ENCODE results near the gene CELSR2. TPM values are rescaled to one million over a fixed set of nuclear protein-coding genes. Genes with fewer than 3 reads are reported as not detected.

CELSR2 gene
- total and polyA plus RNA-seq, 2 of the 8 experiments (the other 6 are each of a cell fraction or from before 2014, with no cell fraction given): 12.0 to 27.7 TPM

DNA sequence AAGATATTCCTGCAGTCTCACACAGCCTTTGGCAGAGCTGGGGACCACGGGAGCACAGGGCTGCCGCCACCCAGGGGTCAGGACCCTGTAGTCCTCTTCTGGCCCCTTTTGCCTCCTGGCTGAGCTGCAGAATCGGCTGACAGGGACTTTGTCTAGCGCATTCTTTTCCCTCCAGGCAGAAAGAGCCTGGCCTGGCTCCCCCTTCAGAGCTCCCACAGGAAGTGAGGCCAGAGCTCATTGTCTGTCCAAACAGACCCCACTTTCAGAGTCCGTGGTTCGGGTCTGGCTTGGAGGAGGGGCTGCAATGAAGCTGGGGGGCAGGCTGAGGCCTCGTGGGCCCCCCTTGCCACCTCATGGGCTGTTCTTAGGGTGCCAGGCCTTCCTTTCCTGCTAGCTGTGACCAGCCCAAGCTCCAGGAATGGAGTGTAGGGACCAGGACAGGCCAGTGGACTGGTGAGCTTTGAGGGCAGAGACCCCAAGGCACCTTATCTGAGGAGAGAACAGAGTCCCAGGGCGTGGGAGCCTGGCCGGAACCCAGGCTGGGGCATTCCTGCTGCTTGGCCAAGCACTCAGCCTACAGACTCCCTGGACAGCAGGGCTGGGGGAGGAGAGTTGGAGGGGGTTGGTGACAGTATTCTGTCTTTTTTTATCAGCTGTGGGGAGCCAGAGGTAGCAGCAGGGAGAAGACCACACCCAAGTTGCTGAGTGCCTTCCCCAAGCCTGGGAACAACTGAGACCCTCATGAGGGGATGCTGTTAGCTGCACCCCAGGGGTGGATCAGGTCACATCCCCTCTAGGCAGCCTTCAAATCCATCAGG is 4.7 kb downstream of the CELSR2 start:
- H3K79me2 ChIP-seq (ENCODE audit: control insufficient read depth in 1 of 2, insufficient read depth in 2 of 2, low read length in 2 of 2): peaks cover 0 to 35% of the 10 kb centered on the region in 2 experiments; a peak in 1 of 4 replicates
- POLR2A ChIA-PET (ENCODE audit: partially characterized antibody): interaction anchor here (0.7 to 12.2 kb wide), 8 partner anchors 17 to 154 kb away, joined by 3 to 252 read pairs (median 5); partner anchors contain the start of genes PSRC1 and SARS1
- H2BK20ac ChIP-seq (ENCODE audit: low read length): peak overlapping the region; percentile 92
- H2BK12ac ChIP-seq (ENCODE audit: low read depth, low read length): peak overlapping the region; percentile 90; the same call in 1 of the 2 replicates
- H4K91ac ChIP-seq (replicated peaks; ENCODE audit: insufficient read length, low read length): peak overlapping the region; percentile 18
- no peak overlapping the region for H2AFZ ChIP-seq (ENCODE audit: low read length)
- no peaks in the 10 kb centered on the region; a peak in 2 of 4 replicates for H3K9me3 ChIP-seq (ENCODE audit: insufficient read depth in 2 of 2, low read depth in 1 of 2, low read length in 1 of 2)
- no peak overlapping the region for H3K23ac ChIP-seq (ENCODE audit: insufficient read length)
- H3K9ac ChIP-seq (replicated peaks in 1 of 4; ENCODE audit: extremely low read depth in 1 of 4, low read depth in 3 of 4, low read length in 3 of 4): no peak overlapping the region; a peak in 1 of 7 replicates
- peaks cover 3 to 7% of the 10 kb centered on the region in 2 experiments for H4K20me1 ChIP-seq (replicated peaks in 1 of 2; ENCODE audit: control insufficient read depth in 1 of 2, insufficient read depth in 2 of 2, low read length in 2 of 2)
- no peak overlapping the region for H3K56ac ChIP-seq (replicated peaks; ENCODE audit: insufficient read length, low read depth, low read length)
- H2AK5ac ChIP-seq (ENCODE audit: low read depth, low read length): peak overlapping the region; percentile 60; the same call in 1 of the 2 replicates
- H3K4me1 ChIP-seq (replicated peaks in 1 of 4; ENCODE audit: control insufficient read depth in 3 of 4, insufficient read depth in 4 of 4, low read length in 3 of 4): peaks cover 5 to 35% (median 32%) of the 10 kb centered on the region in 4 experiments
- H3K79me1 ChIP-seq (ENCODE audit: low read depth, low read length): peaks cover 13% of the 10 kb centered on the region; the same call in 1 of the 2 replicates
- H4K8ac ChIP-seq (ENCODE audit: extremely low read depth, insufficient read depth, low read length): 0 out of 2 replicates have a peak overlapping the region, but pooled peaks have one; percentile 4
- H2BK5ac ChIP-seq (ENCODE audit: low read depth, low read length): peak overlapping the region; percentile 40; the same call in 1 of the 2 replicates
- DNase-seq (ENCODE audit: low read depth in 1 of 2, low spot score in 2 of 2): no peak
- H3K27me3 ChIP-seq (replicated peaks in 1 of 4; ENCODE audit: control insufficient read depth in 3 of 4, extremely low read depth in 1 of 4, insufficient read depth in 3 of 4, low read length in 3 of 4): peaks cover 0 to 10% (median 8%) of the 10 kb centered on the region in 4 experiments; a peak in 5 of 7 replicates
- 0 out of 2 replicates have a peak overlapping the region, but pooled peaks have one; percentile 43 for H3K27ac ChIP-seq (ENCODE audit: low read depth, low read length)
- H3K36me3 ChIP-seq (ENCODE audit: control insufficient read depth in 2 of 4, insufficient read depth in 4 of 4, low read length in 3 of 4): peaks cover 0 to 9% (median 3%) of the 10 kb centered on the region in 4 experiments; a peak in 4 of 8 replicates
- no peak overlapping the region for H3K14ac ChIP-seq (ENCODE audit: insufficient read length)
- peak overlapping the region; percentile 32; the same call in 1 of the 2 replicates for H2BK15ac ChIP-seq (ENCODE audit: low read length)
- H3K23me2 ChIP-seq (ENCODE audit: low read depth, low read length): peaks cover 3% of the 10 kb centered on the region; the same call in 1 of the 2 replicates
- H2BK120ac ChIP-seq (replicated peaks; ENCODE audit: low read depth, low read length): no peak overlapping the region
- FAIRE-seq: no peak
- H3K4me3 ChIP-seq (ENCODE audit: extremely low read depth in 1 of 4, insufficient read depth in 2 of 4, low read depth in 3 of 4, low read length in 4 of 4): peak overlapping the region in 1 of 4 experiments; percentile 19; a peak in 3 of 8 replicates
- WGBS, 2 experiments (ENCODE audit: extremely low coverage in 1 of 2, insufficient coverage in 1 of 2, insufficient read length in 1 of 2, insufficient replicate concordance in 2 of 2, low coverage in 1 of 2, low lambda C conversion rate in 2 of 2, missing lambda C conversion rate in 1 of 2): 69% methylated on average over 9 of the region's 9 CpGs; no CpG with 5 or more reads in 1 of the 2 experiments
- peak overlapping the region; percentile 44 to 47 for H3K4me2 ChIP-seq (ENCODE audit: insufficient read depth in 1 of 2, low read depth in 2 of 2, low read length in 2 of 2)
- H3K18ac ChIP-seq (ENCODE audit: extremely low read depth, low read length): peak overlapping the region; percentile 78
- CTCF ChIA-PET (ENCODE audit: partially characterized antibody): interaction anchor here (0.7 to 28.7 kb wide), 20 partner anchors 10 to 292 kb away, joined by 3 to 651 read pairs (median 3); partner anchors contain the start of genes SARS1 and SORT1
- no peak overlapping the region for H4K5ac ChIP-seq (ENCODE audit: insufficient read length, low read depth, low read length)
- H3K4ac ChIP-seq (replicated peaks; ENCODE audit: insufficient read length, low read depth, low read length): peak overlapping the region; percentile 11
- TF ChIP-seq RFX5 (IDR thresholded peaks at IDR 0.05; ENCODE audit: borderline replicate concordance, low read depth, low read length) (no peak), RAD21 (IDR thresholded peaks at IDR 0.05 in 1 of 2, conservative IDR thresholded peaks at IDR 0.05 in 1 of 2; ENCODE audit: low read depth in 2 of 2, low read length in 2 of 2) (peak in 1 of 2 experiments; percentile 1; a peak in 1 of 4 replicates), SUZ12 (IDR thresholded peaks at IDR 0.05; ENCODE audit: low read length) (no peak), POLR2AphosphoS5 (IDR thresholded peaks at IDR 0.05; ENCODE audit: low read depth, low read length) (no peak), ZNF274 (IDR thresholded peaks at IDR 0.05; ENCODE audit: borderline replicate concordance, extremely low read depth, low read length) (no peak), JUN (IDR thresholded peaks at IDR 0.05; ENCODE audit: low read depth, low read length) (no peak), BRCA1 (IDR thresholded peaks at IDR 0.05; ENCODE audit: low read depth, low read length) (no peak), SP1 (IDR thresholded peaks at IDR 0.05; ENCODE audit: low read depth, low read length) (no peak), KDM5A (IDR thresholded peaks at IDR 0.05; ENCODE audit: low read length) (no peak), GABPA (IDR thresholded peaks at IDR 0.05; ENCODE audit: borderline replicate concordance, insufficient read depth, low read length) (no peak)

Measured in H1 (cell line).